GM12878 (cell line): ENCODE measurements around the gene JTB. TPM values are rescaled to one million over a fixed set of nuclear protein-coding genes. Genes with fewer than 3 reads are reported as not detected.

ENCODE experiments used
- ATF2 ChIP-seq: IDR thresholded peaks from 2 replicates; pipeline ENCODE4 v1.6.1; 2012; ENCODE audit warnings: low read length, inconsistent platforms
- BCLAF1 ChIP-seq: fragments of 450-650 bp; IDR thresholded peaks from 2 replicates; pipeline ENCODE4 v1.6.1; 2017; ENCODE audit warnings: antibody characterized with exemption, mild to moderate bottlenecking, moderate library complexity
- CBFB ChIP-seq: IDR thresholded peaks from 2 replicates; pipeline ENCODE4 v1.6.1; 2016; ENCODE audit warnings: antibody characterized with exemption, low read depth
- CBX3 ChIP-seq: fragments of 200-600 bp; sonication (generic); IDR thresholded peaks from 2 replicates; pipeline ENCODE4 v1.6.1; 2016; ENCODE audit warnings: low read depth, borderline replicate concordance
- GATAD2B ChIP-seq: fragments of 450-650 bp; conservative IDR thresholded peaks from 2 replicates; pipeline ENCODE4 v1.6.1; 2017; ENCODE audit warnings: low read depth, mild to moderate bottlenecking, moderate library complexity
- IKZF2 ChIP-seq, 2 experiments: fragments of 450-650 bp; IDR thresholded peaks; 2 replicates each; pipeline ENCODE4 v1.6.1; 2017; ENCODE audit warnings: mild to moderate bottlenecking in 2 of 2, moderate library complexity in 2 of 2
- KLF5 ChIP-seq: fragments of 450-650 bp; IDR thresholded peaks from 2 replicates; pipeline ENCODE4 v1.6.1; 2014; ENCODE audit warnings: mild to moderate bottlenecking; ENCODE audit not compliant: partially characterized antibody
- MEF2A ChIP-seq: IDR thresholded peaks from 2 replicates; pipeline ENCODE4 v1.6.1; 2011; ENCODE audit warnings: low read depth, mild to moderate bottlenecking, low read length, moderate library complexity; ENCODE audit not compliant: insufficient read depth
- MXI1 ChIP-seq: fragments of 150-350 bp; IDR thresholded peaks from 2 replicates; pipeline ENCODE4 v1.6.1; 2011; ENCODE audit warnings: low read depth, mild to moderate bottlenecking, inconsistent platforms, low read length, improper control_type of control experiment
- NR2F1 ChIP-seq: fragments of 450-650 bp; conservative IDR thresholded peaks from 2 replicates; pipeline ENCODE4 v1.6.1; 2017; ENCODE audit warnings: mild to moderate bottlenecking
- PAX8 ChIP-seq: fragments of 450-650 bp; IDR thresholded peaks from 2 replicates; pipeline ENCODE4 v1.6.1; 2017; ENCODE audit warnings: mild to moderate bottlenecking, moderate library complexity
- PKNOX1 ChIP-seq: fragments of 450-650 bp; IDR thresholded peaks from 2 replicates; pipeline ENCODE4 v1.6.1; 2016; ENCODE audit warnings: mild to moderate bottlenecking
- PML ChIP-seq: IDR thresholded peaks from 2 replicates; pipeline ENCODE4 v1.6.1; 2012; ENCODE audit warnings: low read length, inconsistent platforms
- RAD51 ChIP-seq: fragments of 450-650 bp; IDR thresholded peaks from 2 replicates; pipeline ENCODE4 v1.6.1; 2016; ENCODE audit warnings: moderate library complexity, mild to moderate bottlenecking, inconsistent platforms
- RBBP5 ChIP-seq: fragments of 200-600 bp; sonication (generic); conservative IDR thresholded peaks from 2 replicates; pipeline ENCODE4 v1.6.1; 2016
- SP1 ChIP-seq: IDR thresholded peaks from one replicate; pipeline ENCODE4 v1.6.1; 2011; ENCODE audit warnings: low read depth, low read length
- SUPT20H ChIP-seq: IDR thresholded peaks from 2 replicates; pipeline ENCODE4 v1.6.1; 2011; ENCODE audit warnings: low read depth, mild to moderate bottlenecking, low read length, moderate library complexity, borderline replicate concordance; ENCODE audit not compliant: control insufficient read depth
- TCF7 ChIP-seq: IDR thresholded peaks from 2 replicates; pipeline ENCODE4 v1.6.1; 2014; ENCODE audit warnings: antibody characterized with exemption, borderline replicate concordance
- WRNIP1 ChIP-seq: IDR thresholded peaks from 2 replicates; pipeline ENCODE4 v1.6.1; 2011; ENCODE audit warnings: low read depth, low read length, improper control_type of control experiment, borderline replicate concordance
- ZZZ3 ChIP-seq: IDR thresholded peaks from 2 replicates; pipeline ENCODE4 v1.6.1; 2011; ENCODE audit warnings: low read depth; ENCODE audit not compliant: control insufficient read depth, insufficient read length
- polyA plus RNA-seq, 11 experiments: library from polyadenylated mRNA; depleted of rRNA in 4 of 11; unstranded in 6 of 11; stranded (reverse) in 5 of 11; fragments of >200 nt; fragmentation: Nextera tagmentation in 4 of 11; fragmentation: Illumina TruSeq in 1 of 11; extraction: Ambion mirVana in 4 of 11; extraction: Trizol in 1 of 11; gene quantifications; 1 replicate in 1 of 11; 2 replicates in 10 of 11; pipeline versions ENCODE4 v1.2.1 to v1.2.3, GENCODE V29; 2011 to 2016; ENCODE audit warnings: inconsistent platforms in 2 of 11, missing spikeins in 2 of 11, low read depth in 1 of 11
- total RNA-seq, 4 experiments: library from RNA; depleted of rRNA in 3 of 4; stranded (reverse); fragments of >200 nt in 3 of 4; fragmentation: Illumina TruSeq in 1 of 4; extraction: Trizol in 1 of 4; gene quantifications; 2 replicates each; pipeline versions ENCODE4 v1.2.1 to v1.2.3, GENCODE V29; 2013 to 2021
- TF ChIP-seq, protein P1 (sequence below): IDR thresholded peaks from 2 replicates; pipeline ENCODE4 v1.6.1; 2011; ENCODE audit warnings: mild to moderate bottlenecking, low read depth, low read length, moderate library complexity; ENCODE audit not compliant: insufficient replicate concordance
- TF ChIP-seq, protein P2 (sequence below): fragments of 150-350 bp; IDR thresholded peaks from 2 replicates; pipeline ENCODE4 v1.6.1; 2014; ENCODE audit warnings: mild to moderate bottlenecking, low read depth, low read length

Gene JTB
- total and polyA plus RNA-seq, 10 of the 15 experiments (the other 5 are each of a cell fraction or from before 2014, with no cell fraction given) = 25.0 to 298 (median 155) TPM

- peak; percentile 85 for TF ChIP-seq GATAD2B
- 0 out of 2 replicates have a peak, but pooled peaks have one; percentile 7 for TF ChIP-seq CBFB
- peak; percentile 55 to 72; a peak in 3 of 4 replicates for TF ChIP-seq IKZF2 (IDR thresholded peaks at IDR 0.05)
- TF ChIP-seq PKNOX1 = peak; percentile 90
- peak; percentile 65 for TF ChIP-seq SP1
- peak; percentile 76; the same call in 1 of the 2 replicates for TF ChIP-seq MEF2A
- no peak for TF ChIP-seq PAX8
- no peak for TF ChIP-seq WRNIP1
- TF ChIP-seq, protein P1, sequence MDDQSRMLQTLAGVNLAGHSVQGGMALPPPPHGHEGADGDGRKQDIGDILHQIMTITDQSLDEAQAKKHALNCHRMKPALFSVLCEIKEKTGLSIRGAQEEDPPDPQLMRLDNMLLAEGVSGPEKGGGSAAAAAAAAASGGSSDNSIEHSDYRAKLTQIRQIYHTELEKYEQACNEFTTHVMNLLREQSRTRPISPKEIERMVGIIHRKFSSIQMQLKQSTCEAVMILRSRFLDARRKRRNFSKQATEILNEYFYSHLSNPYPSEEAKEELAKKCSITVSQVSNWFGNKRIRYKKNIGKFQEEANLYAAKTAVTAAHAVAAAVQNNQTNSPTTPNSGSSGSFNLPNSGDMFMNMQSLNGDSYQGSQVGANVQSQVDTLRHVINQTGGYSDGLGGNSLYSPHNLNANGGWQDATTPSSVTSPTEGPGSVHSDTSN = peak; percentile 78
- 0 out of 2 replicates have a peak, but pooled peaks have one; percentile 59 for TF ChIP-seq BCLAF1
- no peak for TF ChIP-seq RBBP5
- no peak for TF ChIP-seq SUPT20H
- 0 out of 2 replicates have a peak, but pooled peaks have one; percentile 59 for TF ChIP-seq PML
- TF ChIP-seq CBX3 = no peak
- TF ChIP-seq KLF5 = peak; percentile 24
- TF ChIP-seq ZZZ3 = no peak
- peak; percentile 34; the same call in 1 of the 2 replicates for TF ChIP-seq NR2F1
- TF ChIP-seq ATF2 = no peak
- TF ChIP-seq, protein P2, sequence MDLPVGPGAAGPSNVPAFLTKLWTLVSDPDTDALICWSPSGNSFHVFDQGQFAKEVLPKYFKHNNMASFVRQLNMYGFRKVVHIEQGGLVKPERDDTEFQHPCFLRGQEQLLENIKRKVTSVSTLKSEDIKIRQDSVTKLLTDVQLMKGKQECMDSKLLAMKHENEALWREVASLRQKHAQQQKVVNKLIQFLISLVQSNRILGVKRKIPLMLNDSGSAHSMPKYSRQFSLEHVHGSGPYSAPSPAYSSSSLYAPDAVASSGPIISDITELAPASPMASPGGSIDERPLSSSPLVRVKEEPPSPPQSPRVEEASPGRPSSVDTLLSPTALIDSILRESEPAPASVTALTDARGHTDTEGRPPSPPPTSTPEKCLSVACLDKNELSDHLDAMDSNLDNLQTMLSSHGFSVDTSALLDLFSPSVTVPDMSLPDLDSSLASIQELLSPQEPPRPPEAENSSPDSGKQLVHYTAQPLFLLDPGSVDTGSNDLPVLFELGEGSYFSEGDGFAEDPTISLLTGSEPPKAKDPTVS = no peak
- TF ChIP-seq RAD51 = peak; percentile 40; the same call in 1 of the 2 replicates
- no peak for TF ChIP-seq TCF7
- TF ChIP-seq MXI1 = peak; percentile 91; the same call in 1 of the 2 replicates
Observed at GRCh38 chr1:153945795-153946621, 31.5 kb downstream of the JTB start (continued).
